ENCODE results near the gene ATG2A. TPM values are rescaled to one million over a fixed set of nuclear protein-coding genes. Genes with fewer than 3 reads are reported as not detected.

ATG2A gene
- total and polyA plus RNA-seq, 9 of the 15 experiments (the other 6 are each of a cell fraction or from before 2014, with no cell fraction given), result 0.25 to 45.9 (median 5.2) TPM

- TF ChIP-seq CREM (IDR thresholded peaks at IDR 0.05; ENCODE audit: low read depth), result peak; percentile 68
- TF ChIP-seq MCM3 (IDR thresholded peaks at IDR 0.05), result no peak
- TF ChIP-seq HDAC8 (tag; IDR thresholded peaks at IDR 0.05), result no peak
- TF ChIP-seq SMARCE1 (IDR thresholded peaks at IDR 0.05), result no peak
- TF ChIP-seq RBM39 (optimal IDR thresholded peaks at IDR 0.05; ENCODE audit: low read depth, low read length), result no peak
- TF ChIP-seq, protein P1, sequence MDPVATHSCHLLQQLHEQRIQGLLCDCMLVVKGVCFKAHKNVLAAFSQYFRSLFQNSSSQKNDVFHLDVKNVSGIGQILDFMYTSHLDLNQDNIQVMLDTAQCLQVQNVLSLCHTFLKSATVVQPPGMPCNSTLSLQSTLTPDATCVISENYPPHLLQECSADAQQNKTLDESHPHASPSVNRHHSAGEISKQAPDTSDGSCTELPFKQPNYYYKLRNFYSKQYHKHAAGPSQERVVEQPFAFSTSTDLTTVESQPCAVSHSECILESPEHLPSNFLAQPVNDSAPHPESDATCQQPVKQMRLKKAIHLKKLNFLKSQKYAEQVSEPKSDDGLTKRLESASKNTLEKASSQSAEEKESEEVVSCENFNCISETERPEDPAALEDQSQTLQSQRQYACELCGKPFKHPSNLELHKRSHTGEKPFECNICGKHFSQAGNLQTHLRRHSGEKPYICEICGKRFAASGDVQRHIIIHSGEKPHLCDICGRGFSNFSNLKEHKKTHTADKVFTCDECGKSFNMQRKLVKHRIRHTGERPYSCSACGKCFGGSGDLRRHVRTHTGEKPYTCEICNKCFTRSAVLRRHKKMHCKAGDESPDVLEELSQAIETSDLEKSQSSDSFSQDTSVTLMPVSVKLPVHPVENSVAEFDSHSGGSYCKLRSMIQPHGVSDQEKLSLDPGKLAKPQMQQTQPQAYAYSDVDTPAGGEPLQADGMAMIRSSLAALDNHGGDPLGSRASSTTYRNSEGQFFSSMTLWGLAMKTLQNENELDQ (CRISPR knock-in tag; IDR thresholded peaks at IDR 0.05; ENCODE audit: borderline replicate concordance), result no peak
- no peak for TF ChIP-seq MEF2A (IDR thresholded peaks at IDR 0.05; ENCODE audit: control insufficient read depth, low read depth, low read length)
- TF ChIP-seq SRSF7 (optimal IDR thresholded peaks at IDR 0.05; ENCODE audit: low read depth, low read length), result no peak
- no peak for TF ChIP-seq CREBBP (IDR thresholded peaks at IDR 0.05; ENCODE audit: low read depth, low read length)
- TF ChIP-seq ZBTB2 (IDR thresholded peaks at IDR 0.05), result peak; percentile 63
- no peak for TF ChIP-seq SOX6 (IDR thresholded peaks at IDR 0.05)
- TF ChIP-seq, protein P2, sequence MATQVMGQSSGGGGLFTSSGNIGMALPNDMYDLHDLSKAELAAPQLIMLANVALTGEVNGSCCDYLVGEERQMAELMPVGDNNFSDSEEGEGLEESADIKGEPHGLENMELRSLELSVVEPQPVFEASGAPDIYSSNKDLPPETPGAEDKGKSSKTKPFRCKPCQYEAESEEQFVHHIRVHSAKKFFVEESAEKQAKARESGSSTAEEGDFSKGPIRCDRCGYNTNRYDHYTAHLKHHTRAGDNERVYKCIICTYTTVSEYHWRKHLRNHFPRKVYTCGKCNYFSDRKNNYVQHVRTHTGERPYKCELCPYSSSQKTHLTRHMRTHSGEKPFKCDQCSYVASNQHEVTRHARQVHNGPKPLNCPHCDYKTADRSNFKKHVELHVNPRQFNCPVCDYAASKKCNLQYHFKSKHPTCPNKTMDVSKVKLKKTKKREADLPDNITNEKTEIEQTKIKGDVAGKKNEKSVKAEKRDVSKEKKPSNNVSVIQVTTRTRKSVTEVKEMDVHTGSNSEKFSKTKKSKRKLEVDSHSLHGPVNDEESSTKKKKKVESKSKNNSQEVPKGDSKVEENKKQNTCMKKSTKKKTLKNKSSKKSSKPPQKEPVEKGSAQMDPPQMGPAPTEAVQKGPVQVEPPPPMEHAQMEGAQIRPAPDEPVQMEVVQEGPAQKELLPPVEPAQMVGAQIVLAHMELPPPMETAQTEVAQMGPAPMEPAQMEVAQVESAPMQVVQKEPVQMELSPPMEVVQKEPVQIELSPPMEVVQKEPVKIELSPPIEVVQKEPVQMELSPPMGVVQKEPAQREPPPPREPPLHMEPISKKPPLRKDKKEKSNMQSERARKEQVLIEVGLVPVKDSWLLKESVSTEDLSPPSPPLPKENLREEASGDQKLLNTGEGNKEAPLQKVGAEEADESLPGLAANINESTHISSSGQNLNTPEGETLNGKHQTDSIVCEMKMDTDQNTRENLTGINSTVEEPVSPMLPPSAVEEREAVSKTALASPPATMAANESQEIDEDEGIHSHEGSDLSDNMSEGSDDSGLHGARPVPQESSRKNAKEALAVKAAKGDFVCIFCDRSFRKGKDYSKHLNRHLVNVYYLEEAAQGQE (IDR thresholded peaks at IDR 0.05; ENCODE audit: borderline replicate concordance), result no peak
- TF ChIP-seq, protein P2 (CRISPR knock-in tag; IDR thresholded peaks at IDR 0.05; ENCODE audit: low read depth), result no peak
- peak; percentile 78 for TF ChIP-seq DACH1 (IDR thresholded peaks at IDR 0.05; ENCODE audit: partially characterized antibody)
- TF ChIP-seq PHB (CRISPR knock-in tag; IDR thresholded peaks at IDR 0.05), result no peak
- peak; percentile 88 for TF ChIP-seq ZBTB7A (IDR thresholded peaks at IDR 0.05; ENCODE audit: borderline replicate concordance, control insufficient read depth, low read depth, low read length)
- no peak for TF ChIP-seq EWSR1 (IDR thresholded peaks at IDR 0.05; ENCODE audit: borderline replicate concordance, low read depth, partially characterized antibody)
- TF ChIP-seq NFXL1 (CRISPR knock-in tag; IDR thresholded peaks at IDR 0.05), result no peak
Measured at GRCh38 chr11:64878494-64879243, 38.3 kb downstream of the ATG2A start, which contains the start of gene EHD1 (continued).

All from K562 (cell line).